ENCODE measurements around the gene UNC45B.
"Not testable (repeated sequence)": the region's sequence is repeated elsewhere in the genome, so short reads cannot be mapped to it uniquely, and the experiment has no call there.

Gene UNC45B

DNA sequence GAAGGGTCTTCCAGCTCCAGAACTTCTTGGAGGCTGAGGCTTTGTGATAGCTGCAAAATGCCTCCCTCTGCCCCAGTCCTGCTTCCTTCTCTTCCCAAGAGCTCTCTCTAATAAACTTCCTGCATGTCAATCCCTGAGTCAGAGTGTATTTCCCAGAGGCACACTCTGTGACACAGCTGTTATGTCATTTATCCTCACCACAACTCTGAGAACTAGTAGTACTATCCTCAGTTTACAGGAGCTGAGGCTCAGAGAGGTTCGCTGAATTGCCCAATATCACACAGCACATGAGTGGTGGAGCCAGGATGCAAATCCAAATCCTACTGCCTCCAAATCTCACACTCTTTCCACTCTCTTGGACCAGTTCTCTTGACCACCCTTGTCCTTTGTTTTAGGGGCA is 20.0 kb downstream of the UNC45B start:
- CTCF ChIA-PET = no interaction called here
- POLR2A ChIA-PET = interaction anchor here (0.9 kb wide), 1 partner anchor 206 kb away, joined by 4 read pairs; the partner anchor contains the start of gene SLFN11
- TF ChIP-seq FOXA1 (IDR thresholded peaks at IDR 0.05) = no peak
- no peak for TF ChIP-seq ZNF384 (IDR thresholded peaks at IDR 0.05)
- TF ChIP-seq ARNT (IDR thresholded peaks at IDR 0.05) = no peak
- no peak for TF ChIP-seq NFRKB (IDR thresholded peaks at IDR 0.05)
- TF ChIP-seq, protein P1, sequence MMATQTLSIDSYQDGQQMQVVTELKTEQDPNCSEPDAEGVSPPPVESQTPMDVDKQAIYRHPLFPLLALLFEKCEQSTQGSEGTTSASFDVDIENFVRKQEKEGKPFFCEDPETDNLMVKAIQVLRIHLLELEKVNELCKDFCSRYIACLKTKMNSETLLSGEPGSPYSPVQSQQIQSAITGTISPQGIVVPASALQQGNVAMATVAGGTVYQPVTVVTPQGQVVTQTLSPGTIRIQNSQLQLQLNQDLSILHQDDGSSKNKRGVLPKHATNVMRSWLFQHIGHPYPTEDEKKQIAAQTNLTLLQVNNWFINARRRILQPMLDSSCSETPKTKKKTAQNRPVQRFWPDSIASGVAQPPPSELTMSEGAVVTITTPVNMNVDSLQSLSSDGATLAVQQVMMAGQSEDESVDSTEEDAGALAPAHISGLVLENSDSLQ (IDR thresholded peaks at IDR 0.05) = no peak
- no peak for TF ChIP-seq SP1 (IDR thresholded peaks at IDR 0.05)
- TF ChIP-seq L3MBTL2 (conservative IDR thresholded peaks at IDR 0.05) = no peak
- TF ChIP-seq FOXK2 (IDR thresholded peaks at IDR 0.05) = no peak
- TF ChIP-seq LEF1 (IDR thresholded peaks at IDR 0.05; ENCODE audit: borderline replicate concordance) = no peak
- TF ChIP-seq SUZ12 (IDR thresholded peaks at IDR 0.05) = no peak
- no peak for TF ChIP-seq TARDBP (IDR thresholded peaks at IDR 0.05)
- no peak for TF ChIP-seq ELF4 (IDR thresholded peaks at IDR 0.05)

GRCh38 chr17:35169835-35170363 is 22.3 kb downstream of the UNC45B start:
- DNase-seq (ENCODE audit: extremely low spot score) = no peak
- ChIA-PET CTCF (no interaction called here), POLR2A (no interaction called here)
- no peak for TF ChIP-seq L3MBTL2 (conservative IDR thresholded peaks at IDR 0.05)
- no peak for TF ChIP-seq ELF4 (IDR thresholded peaks at IDR 0.05)
- TF ChIP-seq ARNT (IDR thresholded peaks at IDR 0.05) = no peak
- TF ChIP-seq NFRKB (IDR thresholded peaks at IDR 0.05) = no peak
- TF ChIP-seq TARDBP (IDR thresholded peaks at IDR 0.05) = no peak
- TF ChIP-seq SUZ12 (IDR thresholded peaks at IDR 0.05) = no peak
- no peak for TF ChIP-seq FOXK2 (IDR thresholded peaks at IDR 0.05)
- TF ChIP-seq FOXM1 (IDR thresholded peaks at IDR 0.05; ENCODE audit: borderline replicate concordance) = no peak
- TF ChIP-seq CTBP1 (IDR thresholded peaks at IDR 0.05; ENCODE audit: borderline replicate concordance) = no peak
- TF ChIP-seq, protein P1 (IDR thresholded peaks at IDR 0.05) = no peak
- TF ChIP-seq BHLHE40 (IDR thresholded peaks at IDR 0.05; ENCODE audit: borderline replicate concordance) = no peak
- TF ChIP-seq ZNF384 (IDR thresholded peaks at IDR 0.05) = no peak
- TF ChIP-seq HDGF (IDR thresholded peaks at IDR 0.05; ENCODE audit: borderline replicate concordance) = no peak
- no peak for TF ChIP-seq SP1 (IDR thresholded peaks at IDR 0.05)

More for the DNA sequence above, 20.0 kb downstream of the UNC45B start:
- DNase-seq (ENCODE audit: extremely low spot score) = no peak

GRCh38 chr17:35170968-35171771 is 23.6 kb downstream of the UNC45B start:
- no peak for TF ChIP-seq LEF1 (IDR thresholded peaks at IDR 0.05; ENCODE audit: borderline replicate concordance)
- no peak for TF ChIP-seq ARNT (IDR thresholded peaks at IDR 0.05)
- TF ChIP-seq SUZ12 (IDR thresholded peaks at IDR 0.05) = no peak
- TF ChIP-seq FOXK2 (IDR thresholded peaks at IDR 0.05) = no peak
- no peak for TF ChIP-seq L3MBTL2 (conservative IDR thresholded peaks at IDR 0.05)
- no peak for TF ChIP-seq HDGF (IDR thresholded peaks at IDR 0.05; ENCODE audit: borderline replicate concordance)
- no peak for TF ChIP-seq NFRKB (IDR thresholded peaks at IDR 0.05)
- no peak for TF ChIP-seq CTBP1 (IDR thresholded peaks at IDR 0.05; ENCODE audit: borderline replicate concordance)
- TF ChIP-seq BHLHE40 (IDR thresholded peaks at IDR 0.05; ENCODE audit: borderline replicate concordance) = no peak
- no peak for TF ChIP-seq SP1 (IDR thresholded peaks at IDR 0.05)
- no peak for TF ChIP-seq ELF4 (IDR thresholded peaks at IDR 0.05)
- TF ChIP-seq, protein P1 (IDR thresholded peaks at IDR 0.05) = no peak
- no peak for TF ChIP-seq TARDBP (IDR thresholded peaks at IDR 0.05)
- no peak for TF ChIP-seq FOXM1 (IDR thresholded peaks at IDR 0.05; ENCODE audit: borderline replicate concordance)
- TF ChIP-seq ZNF384 (IDR thresholded peaks at IDR 0.05) = no peak
- POLR2A ChIA-PET = no interaction called here
- peak; percentile 17 for DNase-seq (ENCODE audit: extremely low spot score)
- CTCF ChIA-PET = interaction anchor here (1.0 to 1.4 kb wide), 3 partner anchors 140 to 368 kb away, joined by 3 to 4 read pairs (median 3); no protein-coding TSS in a partner anchor

DNA sequence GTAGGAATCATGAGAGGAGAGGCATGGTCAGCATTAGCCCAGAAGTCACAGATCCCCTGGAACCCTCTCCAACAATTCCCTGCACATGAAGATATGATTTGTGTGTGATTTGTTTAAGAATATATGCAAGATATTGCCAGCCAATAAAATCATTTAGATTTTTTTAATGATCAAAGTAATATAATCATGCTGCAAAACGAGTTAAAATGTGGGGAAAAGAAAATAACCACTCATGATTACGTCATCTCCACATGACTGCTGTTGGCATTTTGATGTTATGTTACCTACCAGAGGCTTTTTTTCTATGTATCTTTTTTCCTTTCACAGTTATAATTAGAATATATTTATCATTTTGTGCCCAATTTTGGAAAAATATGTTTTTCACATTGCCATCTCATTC is 24.2 kb downstream of the UNC45B start:
- ChIA-PET CTCF (interaction anchor here (1.4 kb wide), 1 partner anchor 363 kb away, joined by 4 read pairs; no protein-coding TSS in a partner anchor), POLR2A (no interaction called here)
- no peak for TF ChIP-seq TARDBP (IDR thresholded peaks at IDR 0.05)
- no peak for TF ChIP-seq FOXA1 (IDR thresholded peaks at IDR 0.05)
- no peak for TF ChIP-seq SP1 (IDR thresholded peaks at IDR 0.05)
- no peak for TF ChIP-seq L3MBTL2 (conservative IDR thresholded peaks at IDR 0.05)
- no peak for TF ChIP-seq LEF1 (IDR thresholded peaks at IDR 0.05; ENCODE audit: borderline replicate concordance)
- TF ChIP-seq SUZ12 (IDR thresholded peaks at IDR 0.05) = no peak
- TF ChIP-seq ZNF384 (IDR thresholded peaks at IDR 0.05) = no peak
- no peak for TF ChIP-seq ELF4 (IDR thresholded peaks at IDR 0.05)
- no peak for TF ChIP-seq FOXK2 (IDR thresholded peaks at IDR 0.05)
- no peak for TF ChIP-seq ARNT (IDR thresholded peaks at IDR 0.05)
- TF ChIP-seq HDGF (IDR thresholded peaks at IDR 0.05; ENCODE audit: borderline replicate concordance) = no peak
- TF ChIP-seq NFRKB (IDR thresholded peaks at IDR 0.05) = no peak
- no peak for TF ChIP-seq FOXM1 (IDR thresholded peaks at IDR 0.05; ENCODE audit: borderline replicate concordance)
- TF ChIP-seq, protein P1 (IDR thresholded peaks at IDR 0.05) = no peak
- no peak for TF ChIP-seq CTBP1 (IDR thresholded peaks at IDR 0.05; ENCODE audit: borderline replicate concordance)
- no peak for TF ChIP-seq BHLHE40 (IDR thresholded peaks at IDR 0.05; ENCODE audit: borderline replicate concordance)
- DNase-seq (ENCODE audit: extremely low spot score) = no peak

GRCh38 chr17:35172321-35172720 is 24.7 kb downstream of the UNC45B start:
- CTCF ChIA-PET; POLR2A ChIA-PET; DNase-seq (ENCODE audit: extremely low spot score): not testable (repeated sequence)

Data from HEK293T (cell line).